GM12801 (cell line): ENCODE data around the gene GPR87.

Source experiments
- CTCF ChIP-seq: IDR thresholded peaks from one replicate; pipeline ENCODE4 v1.5.1; 2011; ENCODE audit warnings: control low read depth; ENCODE audit not compliant: insufficient read length; ENCODE audit errors: extremely low read depth

Gene GPR87

GRCh38 chr3:151300539-151300938 lies 16.1 kb downstream of the GPR87 start:
- TF ChIP-seq CTCF, result no peak

- no peak for TF ChIP-seq CTCF
These were observed 17.6 kb downstream of the GPR87 start for GRCh38 chr3:151299006-151299405.

GRCh38 chr3:151297429-151297828 lies 19.2 kb downstream of the GPR87 start:
- no peak for TF ChIP-seq CTCF

GRCh38 chr3:151296226-151296625 lies 20.4 kb downstream of the GPR87 start:
- no peak for TF ChIP-seq CTCF

- TF ChIP-seq CTCF, result no peak
These were observed 23.5 kb downstream of the GPR87 start for GRCh38 chr3:151293127-151293526.

- TF ChIP-seq CTCF, result no peak
These were observed 25.9 kb downstream of the GPR87 start for GRCh38 chr3:151290673-151291072.

- TF ChIP-seq CTCF, result no peak
These were observed 27.2 kb downstream of the GPR87 start for GRCh38 chr3:151289445-151289844.

GRCh38 chr3:151285940-151286339 lies 30.7 kb downstream of the GPR87 start:
- TF ChIP-seq CTCF, result no peak
